AG04450 (cell line): ENCODE measurements around the gene PEAK3. TPM values are rescaled to one million over a fixed set of nuclear protein-coding genes. Genes with fewer than 3 reads are reported as not detected.

ENCODE experiments used
- CTCF ChIA-PET: fragments of 300-600, 350-600 bp; formaldehyde crosslinking; extraction: SDS; loops from one replicate; lab custom pipeline; 2022; ENCODE audit warnings: antibody characterized with exemption, inconsistent platforms; lab: Charles Lee
- POLR2A ChIA-PET: fragments of 350-600 bp; formaldehyde crosslinking; extraction: SDS; loops from one replicate; lab custom pipeline; 2021; ENCODE audit warnings: antibody characterized with exemption, inconsistent platforms; lab: Yijun Ruan, JAX
- DNase-seq: peaks from one replicate; pipeline ENCODE4 v3.0.0-alpha.2; 2011; ENCODE audit warnings: low read depth, low spot score
- H3K27ac ChIP-seq: one replicate; pipeline ENCODE4 v1.5.1; 2012; ENCODE audit warnings: low read depth, low read length, control low read depth
- H3K27me3 ChIP-seq: one replicate; pipeline ENCODE4 v1.6.0; 2012; ENCODE audit warnings: low read length; ENCODE audit not compliant: control insufficient read depth, insufficient read depth
- H3K4me3 ChIP-seq: 2 replicates; pipeline ENCODE4 v1.5.1; 2011; ENCODE audit warnings: mild to moderate bottlenecking, low read depth, low read length, control low read depth
- H3K9me3 ChIP-seq: 2 replicates; pipeline ENCODE4 v1.5.1; 2012; ENCODE audit warnings: low read length; ENCODE audit not compliant: control insufficient read depth, insufficient read depth
- polyA plus RNA-seq: library from polyadenylated mRNA; depleted of rRNA; stranded (reverse); fragments of >200 nt; gene quantifications from 2 replicates; pipeline ENCODE4 v1.2.3, GENCODE V29; 2011
- TF ChIP-seq, protein P1 (sequence below): IDR thresholded peaks from 2 replicates; pipeline ENCODE4 v1.5.1; 2011; ENCODE audit warnings: low read depth, low read length, control low read depth, inconsistent platforms

Gene PEAK3
- polyA plus RNA-seq, 1 experiment, result 0.04 TPM

DNA sequence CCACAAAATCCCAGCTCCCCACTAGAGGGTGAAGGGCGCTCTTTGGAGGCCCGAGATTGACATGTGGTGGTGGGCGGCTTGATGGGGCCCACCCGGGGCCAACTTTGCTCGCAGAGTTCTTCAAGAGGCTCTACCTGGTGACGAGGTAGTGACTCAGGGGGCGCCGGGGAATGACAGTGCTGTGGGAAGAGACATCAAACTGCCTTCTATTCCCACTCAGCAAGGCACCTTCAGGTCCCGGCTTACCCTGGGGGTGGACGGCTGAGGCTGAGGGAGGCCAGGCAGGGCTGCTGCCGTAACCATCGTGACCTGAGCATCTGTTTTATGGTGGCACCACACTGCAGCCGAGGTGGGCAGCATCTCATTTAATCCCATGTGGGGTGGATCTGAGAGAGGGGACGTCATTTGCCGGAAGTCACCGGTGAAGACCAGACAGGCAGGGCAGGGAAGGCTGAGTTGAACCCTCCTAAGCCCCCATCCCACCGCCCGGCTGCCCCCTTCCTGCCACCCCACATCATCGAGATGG, 24.4 kb upstream of the PEAK3 start:
- Histone ChIP-seq H3K27me3 (peaks cover 39% of the 10 kb centered on the region), H3K9me3 (no peaks in the 10 kb centered on the region; the same call in 1 of the 2 replicates), H3K27ac (no peak overlapping the region), H3K4me3 (no peak overlapping the region)
- CTCF ChIA-PET, result interaction anchor here (1.0 kb wide), 1 partner anchor 70 kb away, joined by 3 read pairs; the partner anchor contains the start of gene PLEKHJ1
- DNase-seq, result no peak
- TF ChIP-seq, protein P1, sequence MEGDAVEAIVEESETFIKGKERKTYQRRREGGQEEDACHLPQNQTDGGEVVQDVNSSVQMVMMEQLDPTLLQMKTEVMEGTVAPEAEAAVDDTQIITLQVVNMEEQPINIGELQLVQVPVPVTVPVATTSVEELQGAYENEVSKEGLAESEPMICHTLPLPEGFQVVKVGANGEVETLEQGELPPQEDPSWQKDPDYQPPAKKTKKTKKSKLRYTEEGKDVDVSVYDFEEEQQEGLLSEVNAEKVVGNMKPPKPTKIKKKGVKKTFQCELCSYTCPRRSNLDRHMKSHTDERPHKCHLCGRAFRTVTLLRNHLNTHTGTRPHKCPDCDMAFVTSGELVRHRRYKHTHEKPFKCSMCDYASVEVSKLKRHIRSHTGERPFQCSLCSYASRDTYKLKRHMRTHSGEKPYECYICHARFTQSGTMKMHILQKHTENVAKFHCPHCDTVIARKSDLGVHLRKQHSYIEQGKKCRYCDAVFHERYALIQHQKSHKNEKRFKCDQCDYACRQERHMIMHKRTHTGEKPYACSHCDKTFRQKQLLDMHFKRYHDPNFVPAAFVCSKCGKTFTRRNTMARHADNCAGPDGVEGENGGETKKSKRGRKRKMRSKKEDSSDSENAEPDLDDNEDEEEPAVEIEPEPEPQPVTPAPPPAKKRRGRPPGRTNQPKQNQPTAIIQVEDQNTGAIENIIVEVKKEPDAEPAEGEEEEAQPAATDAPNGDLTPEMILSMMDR, result no peak
- POLR2A ChIA-PET, result no interaction called here

DNA sequence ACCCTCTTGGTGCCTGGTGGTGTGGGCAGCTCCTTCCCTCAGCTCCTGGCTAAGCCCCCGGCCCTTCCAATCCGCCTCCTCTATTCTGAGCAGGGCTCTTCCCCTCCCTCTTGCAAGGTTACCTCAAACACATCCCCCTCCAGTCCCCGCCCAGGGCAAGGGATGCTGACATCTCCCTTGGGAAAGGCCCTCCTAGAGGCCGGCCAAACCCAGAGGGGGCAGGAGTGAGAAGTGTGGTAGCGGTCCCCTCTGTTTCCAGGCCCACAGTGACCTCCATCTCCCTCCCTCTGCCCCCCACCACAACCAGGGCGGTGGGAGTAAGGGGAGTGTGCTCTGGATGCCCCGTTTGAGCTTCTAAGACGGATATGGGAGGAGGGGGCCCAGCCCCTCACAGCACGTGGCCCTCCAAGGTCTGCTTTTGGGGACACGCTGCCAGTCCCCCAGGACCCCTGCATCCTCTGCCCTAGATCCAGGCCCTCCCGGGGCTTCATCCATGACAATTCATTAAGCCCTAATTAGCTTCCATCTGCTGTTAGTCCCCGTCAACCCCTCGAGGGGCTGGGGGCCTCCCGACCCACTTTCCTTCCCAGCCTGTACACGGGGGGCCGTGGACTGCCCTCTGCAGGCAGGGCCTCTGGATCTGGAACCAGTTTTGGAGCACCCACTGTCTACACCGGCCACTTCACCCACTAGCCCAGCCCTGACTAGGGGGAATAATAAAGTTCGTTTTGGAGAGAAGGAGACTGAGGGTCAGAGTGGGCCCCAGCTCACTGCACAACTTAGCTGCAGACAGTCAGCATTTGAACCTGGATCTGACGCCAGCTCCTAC, 23.7 kb upstream of the PEAK3 start:
- CTCF ChIA-PET, result interaction anchor here (1.0 kb wide), 1 partner anchor 70 kb away, joined by 3 read pairs; the partner anchor contains the start of gene PLEKHJ1
- DNase-seq, result no peak

DNA sequence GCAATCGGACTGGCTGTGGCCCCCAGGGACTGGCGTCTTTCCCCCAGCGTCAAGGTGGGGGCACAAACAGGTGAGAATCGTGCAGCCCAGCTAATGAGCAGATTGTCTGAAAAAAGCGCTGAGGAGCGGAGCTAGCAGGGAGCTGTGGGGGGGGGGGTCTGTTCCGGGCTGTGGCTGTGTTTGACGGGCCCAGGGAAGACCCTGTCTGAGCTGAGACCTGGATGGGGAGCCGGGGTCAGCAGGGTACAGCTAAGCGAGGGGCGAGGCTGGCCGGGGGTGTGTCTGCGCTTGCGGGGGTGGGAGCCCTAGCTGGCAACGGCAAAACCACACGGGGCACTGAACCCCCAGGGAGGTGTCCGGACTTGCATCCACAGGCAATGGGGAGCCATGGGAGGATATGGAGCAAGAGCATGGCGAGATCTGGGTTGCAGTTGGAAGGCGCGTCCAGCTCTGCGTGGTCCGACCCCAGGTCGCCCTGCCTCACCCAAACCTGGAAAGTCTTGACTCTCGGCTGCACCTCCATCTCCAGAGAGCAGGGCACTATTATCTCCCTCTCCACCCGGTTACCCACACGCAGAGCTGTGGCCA, 21.3 kb upstream of the PEAK3 start:
- CTCF ChIA-PET, result no interaction called here
- H3K27ac ChIP-seq, result no peak overlapping the region
- H3K27me3 ChIP-seq, result peaks cover 32% of the 10 kb centered on the region
- no peak for DNase-seq
- TF ChIP-seq, protein P1, result no peak
- H3K4me3 ChIP-seq, result no peak overlapping the region
- no peaks in the 10 kb centered on the region; the same call in 1 of the 2 replicates for H3K9me3 ChIP-seq
- POLR2A ChIA-PET, result interaction anchor here (1.1 kb wide), 1 partner anchor 18 kb away, joined by 3 read pairs; no protein-coding TSS in a partner anchor

More for the DNA sequence above, 23.7 kb upstream of the PEAK3 start:
- TF ChIP-seq, protein P1, result no peak
- no peaks in the 10 kb centered on the region; the same call in 1 of the 2 replicates for H3K9me3 ChIP-seq
- no peak overlapping the region for H3K4me3 ChIP-seq
- H3K27ac ChIP-seq, result no peak overlapping the region
- H3K27me3 ChIP-seq, result peaks cover 41% of the 10 kb centered on the region
- POLR2A ChIA-PET, result no interaction called here

DNA sequence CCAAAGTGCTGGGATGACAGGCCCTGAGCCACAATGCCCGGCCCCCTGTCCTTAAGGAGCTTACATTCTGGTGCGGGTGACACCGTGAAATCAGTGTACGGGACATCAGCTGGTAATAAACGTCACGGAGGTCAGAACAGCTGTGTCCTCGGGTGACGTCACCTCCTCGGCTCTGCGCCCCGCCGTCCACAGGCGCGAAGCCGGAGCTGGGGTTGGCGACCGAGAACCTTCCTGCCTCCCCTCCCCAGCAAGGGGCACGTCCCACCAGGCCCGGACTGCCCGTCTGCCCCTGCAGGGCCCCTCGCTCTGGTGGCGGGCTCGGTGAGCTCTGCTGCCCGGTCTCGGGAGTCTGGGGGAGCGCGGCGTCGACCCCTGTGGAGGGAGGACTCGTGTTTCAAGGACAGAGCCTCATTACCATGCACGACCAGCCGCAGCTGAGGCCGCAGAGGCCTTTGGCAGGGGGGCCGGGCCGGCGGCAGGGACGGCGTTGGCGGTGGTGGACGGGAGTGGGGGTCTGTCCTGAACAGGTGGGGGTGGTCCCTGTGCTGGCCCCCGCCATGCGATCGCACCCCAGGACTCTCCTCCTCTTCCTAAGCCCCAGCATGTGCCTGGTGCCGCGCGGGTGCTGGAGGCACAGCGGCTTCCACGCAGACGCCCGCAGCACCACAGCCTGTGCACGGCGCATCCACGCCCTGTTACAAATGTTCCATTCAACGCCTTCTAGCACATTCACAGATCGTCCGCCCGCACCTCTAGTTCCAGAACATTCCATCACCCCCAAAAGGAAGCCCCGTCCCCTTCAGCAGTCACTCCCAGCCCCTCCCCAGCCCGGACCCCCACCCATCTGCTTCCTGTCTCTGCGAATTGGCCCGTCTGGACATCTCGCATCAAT, 20.6 kb upstream of the PEAK3 start:
- Histone ChIP-seq H3K9me3 (no peaks in the 10 kb centered on the region; the same call in 1 of the 2 replicates), H3K27me3 (peaks cover 27% of the 10 kb centered on the region), H3K27ac (no peak overlapping the region), H3K4me3 (0 out of 2 replicates have a peak overlapping the region, but pooled peaks have one; percentile 17)
- ChIA-PET CTCF (interaction anchor here (1.3 kb wide), 1 partner anchor 14 kb away, joined by 4 read pairs; no protein-coding TSS in a partner anchor), POLR2A (interaction anchor here (1.1 kb wide), 2 partner anchors 18 to 33 kb away, joined by 3 read pairs; no protein-coding TSS in a partner anchor)
- DNase-seq, result no peak
- TF ChIP-seq, protein P1, result no peak
